HEK293 (cell line): ENCODE measurements around the gene PIGM.
A peak's percentile ranks its signal among the peaks of the same experiment; 100 is the strongest.

Experiments
- ZFP3 ChIP-seq: fragments of 450-650 bp; formaldehyde crosslinking; IDR thresholded peaks from 2 replicates; pipeline ENCODE4 v1.5.1; 2016; ENCODE audit warnings: low read depth, missing biosample characterization, missing genetic modification characterization
- TF ChIP-seq, protein P1 (sequence below): fragments of 450-650 bp; formaldehyde crosslinking; IDR thresholded peaks from 2 replicates; pipeline ENCODE4 v1.5.1; 2016; ENCODE audit warnings: missing biosample characterization, missing genetic modification characterization

GRCh38 chr1:160070243-160071163 is 38.7 kb upstream of the PIGM start:
- TF ChIP-seq ZFP3, result no peak
- TF ChIP-seq, protein P1, sequence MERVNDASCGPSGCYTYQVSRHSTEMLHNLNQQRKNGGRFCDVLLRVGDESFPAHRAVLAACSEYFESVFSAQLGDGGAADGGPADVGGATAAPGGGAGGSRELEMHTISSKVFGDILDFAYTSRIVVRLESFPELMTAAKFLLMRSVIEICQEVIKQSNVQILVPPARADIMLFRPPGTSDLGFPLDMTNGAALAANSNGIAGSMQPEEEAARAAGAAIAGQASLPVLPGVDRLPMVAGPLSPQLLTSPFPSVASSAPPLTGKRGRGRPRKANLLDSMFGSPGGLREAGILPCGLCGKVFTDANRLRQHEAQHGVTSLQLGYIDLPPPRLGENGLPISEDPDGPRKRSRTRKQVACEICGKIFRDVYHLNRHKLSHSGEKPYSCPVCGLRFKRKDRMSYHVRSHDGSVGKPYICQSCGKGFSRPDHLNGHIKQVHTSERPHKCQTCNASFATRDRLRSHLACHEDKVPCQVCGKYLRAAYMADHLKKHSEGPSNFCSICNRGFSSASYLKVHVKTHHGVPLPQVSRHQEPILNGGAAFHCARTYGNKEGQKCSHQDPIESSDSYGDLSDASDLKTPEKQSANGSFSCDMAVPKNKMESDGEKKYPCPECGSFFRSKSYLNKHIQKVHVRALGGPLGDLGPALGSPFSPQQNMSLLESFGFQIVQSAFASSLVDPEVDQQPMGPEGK, result peak; percentile 74
